ENCODE data around the gene FARP2. TPM values are rescaled to one million over a fixed set of nuclear protein-coding genes. Genes with fewer than 3 reads are reported as not detected.

The FARP2 gene
- total and polyA plus RNA-seq, 2 of the 13 experiments (the other 11 are each of a cell fraction or from before 2014, with no cell fraction given), result 28.0 to 45.4 TPM

DNA sequence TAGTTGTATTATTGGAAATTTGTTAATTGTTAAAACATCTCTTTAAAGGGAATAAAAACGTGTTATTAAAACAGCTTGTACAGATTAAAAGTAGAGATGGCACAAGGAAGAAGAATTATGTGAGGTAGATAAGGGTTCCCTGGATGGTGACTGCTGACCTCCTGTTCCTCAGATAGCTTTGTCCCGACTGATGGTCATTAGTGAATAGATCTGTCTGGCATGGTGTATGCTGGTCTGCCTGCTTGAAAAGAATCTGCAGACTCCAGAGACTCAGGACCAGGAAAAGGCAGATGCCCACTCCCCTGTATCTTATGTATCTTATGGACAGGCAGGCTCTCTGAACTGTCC is 5.6 kb upstream of the FARP2 start (continued):
- TF ChIP-seq ZNF747 (CRISPR knock-in tag; IDR thresholded peaks at IDR 0.05; ENCODE audit: borderline replicate concordance) (no peak), POLR2AphosphoS5 (IDR thresholded peaks at IDR 0.05; ENCODE audit: low read depth, low read length) (no peak), ZNF878 (CRISPR knock-in tag; IDR thresholded peaks at IDR 0.05) (no peak), ZNF556 (CRISPR knock-in tag; IDR thresholded peaks at IDR 0.05; ENCODE audit: borderline replicate concordance) (no peak), ZNF510 (CRISPR knock-in tag; IDR thresholded peaks at IDR 0.05; ENCODE audit: low read depth) (peak; percentile 67; the same call in 1 of the 2 replicates), CBX1 (IDR thresholded peaks at IDR 0.05; ENCODE audit: low read depth) (no peak), MXI1 (IDR thresholded peaks at IDR 0.05; ENCODE audit: borderline replicate concordance, low read depth, low read length) (0 out of 3 replicates have a peak, but pooled peaks have one; percentile 55), ZNF205 (CRISPR knock-in tag; IDR thresholded peaks at IDR 0.05) (no peak), RBM39 (IDR thresholded peaks at IDR 0.05; ENCODE audit: low read depth, low read length, poor library complexity, severe bottlenecking) (no peak), ETV5 (CRISPR knock-in tag; IDR thresholded peaks at IDR 0.05; ENCODE audit: borderline replicate concordance) (no peak), ZNF780A (CRISPR knock-in tag; IDR thresholded peaks at IDR 0.05) (no peak), SP140L (CRISPR knock-in tag; IDR thresholded peaks at IDR 0.05; ENCODE audit: borderline replicate concordance) (no peak), FOXO4 (CRISPR knock-in tag; conservative IDR thresholded peaks at IDR 0.05) (no peak), ZNF501 (CRISPR knock-in tag; IDR thresholded peaks at IDR 0.05) (no peak), KDM4B (CRISPR knock-in tag; IDR thresholded peaks at IDR 0.05) (no peak), GTF3A (CRISPR knock-in tag; conservative IDR thresholded peaks at IDR 0.05) (0 out of 2 replicates have a peak, but pooled peaks have one; percentile 38), CHD2 (IDR thresholded peaks at IDR 0.05; ENCODE audit: low read depth, low read length) (no peak), ZNF343 (CRISPR knock-in tag; IDR thresholded peaks at IDR 0.05) (0 out of 2 replicates have a peak, but pooled peaks have one; percentile 41), ZNF101 (CRISPR knock-in tag; IDR thresholded peaks at IDR 0.05; ENCODE audit: borderline replicate concordance, low read depth) (no peak), MIER3 (CRISPR knock-in tag; IDR thresholded peaks at IDR 0.05; ENCODE audit: borderline replicate concordance) (0 out of 2 replicates have a peak, but pooled peaks have one; percentile 11), ZNF317 (CRISPR knock-in tag; IDR thresholded peaks at IDR 0.05) (no peak)
- TF ChIP-seq, protein P1, sequence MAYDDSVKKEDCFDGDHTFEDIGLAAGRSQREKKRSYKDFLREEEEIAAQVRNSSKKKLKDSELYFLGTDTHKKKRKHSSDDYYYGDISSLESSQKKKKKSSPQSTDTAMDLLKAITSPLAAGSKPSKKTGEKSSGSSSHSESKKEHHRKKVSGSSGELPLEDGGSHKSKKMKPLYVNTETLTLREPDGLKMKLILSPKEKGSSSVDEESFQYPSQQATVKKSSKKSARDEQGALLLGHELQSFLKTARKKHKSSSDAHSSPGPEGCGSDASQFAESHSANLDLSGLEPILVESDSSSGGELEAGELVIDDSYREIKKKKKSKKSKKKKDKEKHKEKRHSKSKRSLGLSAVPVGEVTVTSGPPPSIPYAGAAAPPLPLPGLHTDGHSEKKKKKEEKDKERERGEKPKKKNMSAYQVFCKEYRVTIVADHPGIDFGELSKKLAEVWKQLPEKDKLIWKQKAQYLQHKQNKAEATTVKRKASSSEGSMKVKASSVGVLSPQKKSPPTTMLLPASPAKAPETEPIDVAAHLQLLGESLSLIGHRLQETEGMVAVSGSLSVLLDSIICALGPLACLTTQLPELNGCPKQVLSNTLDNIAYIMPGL (CRISPR knock-in tag; IDR thresholded peaks at IDR 0.05; ENCODE audit: borderline replicate concordance in 1 of 2, low read depth in 1 of 2), result peak in 1 of 2 experiments; percentile 34; a peak in 1 of 4 replicates
- TF ChIP-seq, protein P2, sequence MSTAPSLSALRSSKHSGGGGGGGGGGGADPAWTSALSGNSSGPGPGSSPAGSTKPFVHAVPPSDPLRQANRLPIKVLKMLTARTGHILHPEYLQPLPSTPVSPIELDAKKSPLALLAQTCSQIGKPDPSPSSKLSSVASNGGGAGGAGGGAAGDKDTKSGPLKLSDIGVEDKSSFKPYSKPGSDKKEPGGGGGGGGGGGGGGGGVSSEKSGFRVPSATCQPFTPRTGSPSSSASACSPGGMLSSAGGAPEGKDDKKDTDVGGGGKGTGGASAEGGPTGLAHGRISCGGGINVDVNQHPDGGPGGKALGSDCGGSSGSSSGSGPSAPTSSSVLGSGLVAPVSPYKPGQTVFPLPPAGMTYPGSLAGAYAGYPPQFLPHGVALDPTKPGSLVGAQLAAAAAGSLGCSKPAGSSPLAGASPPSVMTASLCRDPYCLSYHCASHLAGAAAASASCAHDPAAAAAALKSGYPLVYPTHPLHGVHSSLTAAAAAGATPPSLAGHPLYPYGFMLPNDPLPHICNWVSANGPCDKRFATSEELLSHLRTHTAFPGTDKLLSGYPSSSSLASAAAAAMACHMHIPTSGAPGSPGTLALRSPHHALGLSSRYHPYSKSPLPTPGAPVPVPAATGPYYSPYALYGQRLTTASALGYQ (CRISPR knock-in tag; IDR thresholded peaks at IDR 0.05), result peak; percentile 31; the same call in 1 of the 2 replicates
- TF ChIP-seq, protein P3, sequence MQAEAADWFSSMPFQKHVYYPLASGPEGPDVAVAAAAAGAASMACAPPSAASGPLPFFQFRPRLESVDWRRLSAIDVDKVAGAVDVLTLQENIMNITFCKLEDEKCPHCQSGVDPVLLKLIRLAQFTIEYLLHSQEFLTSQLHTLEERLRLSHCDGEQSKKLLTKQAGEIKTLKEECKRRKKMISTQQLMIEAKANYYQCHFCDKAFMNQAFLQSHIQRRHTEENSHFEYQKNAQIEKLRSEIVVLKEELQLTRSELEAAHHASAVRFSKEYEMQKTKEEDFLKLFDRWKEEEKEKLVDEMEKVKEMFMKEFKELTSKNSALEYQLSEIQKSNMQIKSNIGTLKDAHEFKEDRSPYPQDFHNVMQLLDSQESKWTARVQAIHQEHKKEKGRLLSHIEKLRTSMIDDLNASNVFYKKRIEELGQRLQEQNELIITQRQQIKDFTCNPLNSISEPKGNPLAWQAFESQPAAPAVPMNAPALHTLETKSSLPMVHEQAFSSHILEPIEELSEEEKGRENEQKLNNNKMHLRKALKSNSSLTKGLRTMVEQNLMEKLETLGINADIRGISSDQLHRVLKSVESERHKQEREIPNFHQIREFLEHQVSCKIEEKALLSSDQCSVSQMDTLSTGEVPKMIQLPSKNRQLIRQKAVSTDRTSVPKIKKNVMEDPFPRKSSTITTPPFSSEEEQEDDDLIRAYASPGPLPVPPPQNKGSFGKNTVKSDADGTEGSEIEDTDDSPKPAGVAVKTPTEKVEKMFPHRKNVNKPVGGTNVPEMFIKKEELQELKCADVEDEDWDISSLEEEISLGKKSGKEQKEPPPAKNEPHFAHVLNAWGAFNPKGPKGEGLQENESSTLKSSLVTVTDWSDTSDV (CRISPR knock-in tag; IDR thresholded peaks at IDR 0.05), result no peak

Data from HepG2 (cell line).